ENCODE measurements around the gene CNTNAP5. TPM values are rescaled to one million over a fixed set of nuclear protein-coding genes. Genes with fewer than 3 reads are reported as not detected.
A peak's percentile ranks its signal among the peaks of the same experiment; 100 is the strongest.

Gene CNTNAP5
- not detected for total RNA-seq

DNA sequence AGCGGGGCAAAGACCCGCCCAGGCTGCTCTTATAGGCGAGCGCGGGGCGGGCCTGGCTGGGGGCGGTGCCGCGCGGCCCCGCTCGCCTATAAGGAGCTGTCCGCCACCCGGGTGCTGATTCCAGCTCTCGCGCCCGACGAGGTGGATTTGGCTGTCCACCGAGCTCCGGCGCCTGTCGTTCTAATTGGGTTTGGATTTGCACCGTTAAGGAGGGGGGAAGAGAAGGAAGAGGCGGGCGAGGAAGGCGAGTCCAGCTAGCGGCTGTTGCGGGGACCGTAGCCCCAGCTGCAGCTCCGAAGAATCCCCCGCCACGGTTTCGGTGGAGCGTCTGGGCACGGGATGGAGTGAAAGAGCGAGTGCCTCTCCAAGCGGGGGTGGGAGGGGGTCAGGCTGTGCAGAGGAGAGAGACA, at the start of gene CNTNAP5:
Gene CNTNAP5 (plus strand): TSS at position 117 of the 410 bp plus-strand sequence. CDS start 364 bp downstream, outside the sequence.
- peaks cover 30% of the 10 kb centered on the region for H3K27me3 ChIP-seq
- no peaks in the 10 kb centered on the region for H3K9me3 ChIP-seq
- DNase-seq (ENCODE audit: low spot score in 2 of 2) = no peak
- no peak for TF ChIP-seq POLR2AphosphoS5 (IDR thresholded peaks at IDR 0.05)
- no peak for TF ChIP-seq CTCF (IDR thresholded peaks at IDR 0.05)
- TF ChIP-seq EP300 (IDR thresholded peaks at IDR 0.05) = no peak
- TF ChIP-seq POLR2A (IDR thresholded peaks at IDR 0.05) = no peak
- no peaks in the 10 kb centered on the region for H3K36me3 ChIP-seq
- no peak within 1 kb of the TSS for H3K27ac ChIP-seq
- peaks cover 8% of the 10 kb centered on the region for H3K4me1 ChIP-seq
- peak within 1 kb of the TSS; percentile 14 for H3K4me3 ChIP-seq
- WGBS = 10% methylated on average over 37 of the region's 37 CpGs

- DNase-seq (ENCODE audit: low spot score in 2 of 2) = no peak
- H3K27me3 ChIP-seq = no peaks in the 10 kb centered on the region
- TF ChIP-seq EP300 (IDR thresholded peaks at IDR 0.05) (no peak), CTCF (IDR thresholded peaks at IDR 0.05) (no peak), POLR2AphosphoS5 (IDR thresholded peaks at IDR 0.05) (no peak), POLR2A (IDR thresholded peaks at IDR 0.05) (no peak)
- H3K9me3 ChIP-seq = no peaks in the 10 kb centered on the region
- WGBS = 82% methylated on average over 4 of the region's 4 CpGs
- H3K4me3 ChIP-seq = no peak overlapping the region
- no peaks in the 10 kb centered on the region for H3K36me3 ChIP-seq
- no peak overlapping the region for H3K27ac ChIP-seq
- H3K4me1 ChIP-seq = no peaks in the 10 kb centered on the region
Observed at GRCh38 chr2:123976054-123976648, 48.9 kb upstream of the CNTNAP5 start.

- DNase-seq (ENCODE audit: low spot score in 2 of 2) = peak in 1 of 2 donors; percentile 75
- 41% methylated on average over 8 of the region's 8 CpGs for WGBS
- Histone ChIP-seq H3K4me1 (no peaks in the 10 kb centered on the region), H3K27me3 (no peaks in the 10 kb centered on the region), H3K4me3 (no peak overlapping the region), H3K9me3 (no peaks in the 10 kb centered on the region), H3K36me3 (no peaks in the 10 kb centered on the region), H3K27ac (no peak overlapping the region)
- TF ChIP-seq CTCF (IDR thresholded peaks at IDR 0.05) (peak in 1 of 2 donors; percentile 32), POLR2A (IDR thresholded peaks at IDR 0.05) (no peak), POLR2AphosphoS5 (IDR thresholded peaks at IDR 0.05) (no peak), EP300 (IDR thresholded peaks at IDR 0.05) (no peak)
Observed at GRCh38 chr2:123993728-123994323, 31.3 kb upstream of the CNTNAP5 start.

- Histone ChIP-seq H3K9me3 (no peaks in the 10 kb centered on the region), H3K27ac (no peak overlapping the region), H3K4me1 (no peaks in the 10 kb centered on the region), H3K36me3 (no peaks in the 10 kb centered on the region), H3K4me3 (no peak overlapping the region), H3K27me3 (no peaks in the 10 kb centered on the region)
- no peak for DNase-seq (ENCODE audit: low spot score in 2 of 2)
- 77% methylated on average over 2 of the region's 2 CpGs for WGBS
- no peak for TF ChIP-seq EP300 (IDR thresholded peaks at IDR 0.05)
- TF ChIP-seq POLR2AphosphoS5 (IDR thresholded peaks at IDR 0.05) = no peak
- TF ChIP-seq POLR2A (IDR thresholded peaks at IDR 0.05) = no peak
- no peak for TF ChIP-seq CTCF (IDR thresholded peaks at IDR 0.05)
Observed at GRCh38 chr2:123999681-124000080, 25.4 kb upstream of the CNTNAP5 start.

GRCh38 chr2:124001696-124002430, 23.2 kb upstream of the CNTNAP5 start:
- H3K4me1 ChIP-seq = no peaks in the 10 kb centered on the region
- no peaks in the 10 kb centered on the region for H3K27me3 ChIP-seq
- no peaks in the 10 kb centered on the region for H3K36me3 ChIP-seq
- H3K27ac ChIP-seq = no peak overlapping the region
- no peaks in the 10 kb centered on the region for H3K9me3 ChIP-seq
- TF ChIP-seq EP300 (IDR thresholded peaks at IDR 0.05) (no peak), POLR2A (IDR thresholded peaks at IDR 0.05) (no peak), CTCF (IDR thresholded peaks at IDR 0.05) (no peak), POLR2AphosphoS5 (IDR thresholded peaks at IDR 0.05) (no peak)
- 74% methylated on average over 11 of the region's 11 CpGs for WGBS
- DNase-seq (ENCODE audit: low spot score in 2 of 2) = no peak
- H3K4me3 ChIP-seq = no peak overlapping the region
